GM21515 (cell line): ENCODE measurements around the gene BLOC1S2.
"Not testable (repeated sequence)": the region's sequence is repeated elsewhere in the genome, so short reads cannot be mapped to it uniquely, and the experiment has no call there.

Source experiments
- ATAC-seq: cut with Tn5 transposase; IDR thresholded peaks from one replicate; pipeline ENCODE4 v1.9.1; 2021; ENCODE audit not compliant: unreplicated experiment

Gene BLOC1S2

DNA sequence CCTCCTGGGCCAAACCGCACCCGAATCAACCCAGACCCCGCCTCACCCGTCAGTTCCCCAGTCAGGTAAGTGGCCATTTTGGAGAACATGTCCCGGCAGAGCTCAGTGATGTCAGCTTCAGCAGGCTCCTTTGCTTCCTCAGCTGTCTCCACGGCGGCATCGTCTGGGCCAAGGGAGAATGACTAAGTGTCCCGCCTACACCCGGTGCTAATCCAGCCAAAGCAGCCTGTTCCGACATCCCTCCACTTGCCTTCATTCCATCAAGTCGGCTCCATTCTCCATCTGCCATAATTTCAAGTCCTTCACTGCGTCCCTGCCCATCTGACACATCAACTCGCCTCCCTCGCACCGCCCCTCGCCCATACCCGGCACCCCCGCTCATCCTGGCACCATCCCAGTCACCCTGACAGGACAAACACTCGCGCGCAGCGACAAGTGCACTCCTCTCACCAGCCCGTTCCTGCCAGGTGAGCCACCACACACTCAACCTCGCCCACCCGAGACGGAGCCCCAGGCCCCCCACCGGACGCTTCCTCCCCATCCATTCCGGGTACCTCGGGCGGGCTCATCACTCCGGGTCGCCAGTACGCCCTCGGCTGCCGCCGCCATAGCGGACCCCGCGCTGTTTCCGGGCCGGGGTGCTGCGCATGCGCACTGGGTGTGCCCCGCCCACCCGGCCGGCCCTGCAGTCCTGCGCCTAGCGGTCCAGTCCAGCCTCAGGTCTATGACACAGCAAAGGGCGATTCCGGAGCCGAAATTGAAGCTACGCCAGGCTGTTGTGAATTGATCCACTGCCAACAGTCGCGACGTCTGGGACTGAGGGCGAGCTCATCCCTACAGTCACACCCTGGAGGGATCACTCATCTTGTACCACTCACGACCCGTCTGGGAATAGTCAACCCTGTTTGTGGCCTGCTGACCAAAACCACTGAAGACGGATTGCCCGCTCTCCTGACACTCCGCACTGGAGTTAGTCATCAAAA lies at the start of gene BLOC1S2:
Gene BLOC1S2 (minus strand): TSS at position 630 of the 983 bp plus-strand sequence. CDS start 21 bp downstream, at position 609.
- ATAC-seq, result peak; percentile 80

DNA sequence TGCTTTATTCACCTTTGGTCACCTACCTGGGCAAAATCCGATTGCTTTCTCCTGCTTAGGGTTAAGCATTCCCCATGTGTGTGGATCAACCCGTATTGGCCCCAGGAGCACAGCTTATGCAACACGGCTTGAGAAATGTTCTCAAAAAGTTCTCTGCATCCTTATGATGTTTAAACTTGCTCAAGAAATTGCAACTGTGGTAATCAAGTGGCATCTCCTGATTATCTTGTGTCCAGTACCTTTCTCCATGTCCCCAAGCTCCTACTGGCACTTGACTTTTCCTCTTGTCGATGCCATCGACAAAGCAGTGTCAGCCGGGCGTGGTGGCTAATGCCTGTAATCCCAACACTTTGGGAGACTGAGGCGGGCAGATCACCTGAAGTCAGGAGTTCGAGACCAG lies 48.3 kb upstream of the BLOC1S2 start:
- no peak for ATAC-seq

DNA sequence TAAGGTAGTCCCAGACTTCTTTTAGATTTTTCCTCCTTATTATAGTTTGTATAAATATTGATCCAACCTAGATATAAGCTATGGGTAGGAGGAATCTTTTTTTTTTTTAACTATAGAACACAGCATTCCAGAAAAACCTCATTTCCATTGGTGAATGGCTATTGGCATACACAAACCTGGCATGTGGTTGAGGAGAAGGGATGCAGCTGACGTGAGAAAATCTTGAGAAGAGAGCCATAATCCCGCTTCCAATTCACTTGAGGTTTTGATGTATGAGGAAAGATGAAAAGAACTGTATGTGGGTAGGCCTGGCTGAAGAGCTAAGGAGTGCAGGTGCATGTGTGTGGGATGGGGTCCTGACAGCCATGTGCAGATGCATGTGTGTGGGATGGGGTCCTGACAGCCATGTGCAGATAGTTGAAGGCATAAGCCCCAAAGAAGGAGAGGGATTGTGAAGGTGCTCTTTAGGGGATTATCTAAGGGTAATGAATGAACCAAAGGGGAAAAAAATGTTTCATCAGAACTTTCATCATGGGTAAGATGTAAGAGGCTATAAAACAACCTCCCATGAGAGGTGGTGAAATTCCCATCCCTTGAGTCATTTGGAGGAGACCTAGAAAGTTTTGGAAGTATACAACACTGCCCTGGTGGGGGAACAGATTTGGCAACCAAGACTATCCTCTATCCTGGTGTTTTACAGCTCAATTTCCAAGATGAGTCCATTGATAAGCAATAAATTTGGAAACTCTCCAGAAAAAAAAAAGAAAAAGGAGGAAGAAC lies 47.4 kb upstream of the BLOC1S2 start:
- no peak for ATAC-seq

DNA sequence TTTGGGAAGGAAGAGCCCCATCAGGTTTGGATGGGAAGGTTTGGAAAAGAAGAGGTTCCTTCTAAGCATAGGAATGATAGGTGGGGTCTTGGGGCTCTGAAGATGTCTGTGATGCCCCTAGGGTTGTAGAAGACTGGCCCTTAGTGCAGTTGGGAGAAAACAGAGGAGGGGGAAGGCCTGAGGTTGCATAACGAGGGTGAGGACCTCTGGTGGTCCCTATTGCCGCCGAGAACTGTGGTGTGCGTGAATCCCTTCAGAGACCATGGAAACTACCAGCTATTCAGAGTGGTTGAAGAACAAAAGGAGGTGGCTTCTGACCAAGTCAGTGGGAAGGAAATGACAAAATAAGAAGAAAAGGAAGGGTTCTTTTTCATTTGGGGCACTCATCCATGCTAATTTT lies 46.6 kb upstream of the BLOC1S2 start:
- no peak for ATAC-seq

DNA sequence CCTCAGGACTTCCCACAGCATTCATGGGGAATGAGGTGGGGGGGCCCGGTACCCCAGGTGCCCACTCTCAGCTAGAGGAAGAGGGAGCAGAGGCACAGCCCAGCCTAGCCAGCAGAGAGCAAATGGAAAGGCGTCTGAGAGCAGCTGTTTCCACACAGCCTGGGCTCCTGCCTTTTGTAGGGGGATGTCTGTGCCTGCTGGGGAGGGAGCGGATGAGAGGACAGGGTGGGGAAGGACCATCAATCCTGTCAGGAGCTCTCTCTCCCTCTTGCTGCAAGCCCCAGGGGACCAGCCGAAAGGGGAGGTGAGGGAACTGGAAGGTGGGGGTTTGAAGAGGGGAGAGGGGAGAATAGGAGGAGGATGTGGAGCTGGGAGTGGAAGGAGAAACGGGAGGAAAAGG lies 43.6 kb upstream of the BLOC1S2 start, which contains the start of gene PKD2L1:
Gene PKD2L1 (minus strand): TSS at position 150 of the 400 bp plus-strand sequence. CDS start 125 bp downstream, at position 25.
- no peak for ATAC-seq

DNA sequence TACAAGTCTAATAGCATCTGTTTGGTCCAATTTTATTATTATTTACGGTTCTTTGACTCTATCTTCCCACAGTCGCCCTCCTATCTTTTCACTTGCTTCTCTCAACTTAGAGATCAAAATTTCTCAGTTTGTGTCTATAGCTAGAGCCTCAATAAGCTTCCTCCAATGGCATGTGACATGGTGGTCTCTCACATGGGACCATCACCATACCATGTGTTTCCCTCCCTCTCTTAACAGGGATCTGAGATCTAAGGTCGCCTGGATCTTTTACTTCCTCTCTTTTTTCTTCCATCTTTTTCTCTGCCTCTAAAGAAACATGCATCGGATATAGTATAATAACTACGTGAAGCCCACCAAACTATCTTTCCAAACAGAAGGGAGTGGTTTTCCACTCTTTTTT lies 41.7 kb upstream of the BLOC1S2 start:
- no peak for ATAC-seq

DNA sequence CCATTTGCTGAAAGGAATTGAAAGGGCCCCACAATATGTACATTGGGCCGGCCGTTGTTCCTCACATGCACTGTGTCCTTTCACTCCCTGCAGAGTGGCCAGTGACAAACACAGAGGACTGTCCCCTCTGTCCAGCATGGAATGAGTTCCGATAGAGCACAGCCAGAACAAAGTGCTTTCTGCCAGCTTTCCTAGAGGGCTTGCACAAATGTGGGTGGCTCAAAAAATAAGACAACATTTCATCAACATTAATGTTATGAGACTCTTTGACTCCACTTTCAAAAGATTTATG lies 41.2 kb upstream of the BLOC1S2 start:
- ATAC-seq, result no peak

DNA sequence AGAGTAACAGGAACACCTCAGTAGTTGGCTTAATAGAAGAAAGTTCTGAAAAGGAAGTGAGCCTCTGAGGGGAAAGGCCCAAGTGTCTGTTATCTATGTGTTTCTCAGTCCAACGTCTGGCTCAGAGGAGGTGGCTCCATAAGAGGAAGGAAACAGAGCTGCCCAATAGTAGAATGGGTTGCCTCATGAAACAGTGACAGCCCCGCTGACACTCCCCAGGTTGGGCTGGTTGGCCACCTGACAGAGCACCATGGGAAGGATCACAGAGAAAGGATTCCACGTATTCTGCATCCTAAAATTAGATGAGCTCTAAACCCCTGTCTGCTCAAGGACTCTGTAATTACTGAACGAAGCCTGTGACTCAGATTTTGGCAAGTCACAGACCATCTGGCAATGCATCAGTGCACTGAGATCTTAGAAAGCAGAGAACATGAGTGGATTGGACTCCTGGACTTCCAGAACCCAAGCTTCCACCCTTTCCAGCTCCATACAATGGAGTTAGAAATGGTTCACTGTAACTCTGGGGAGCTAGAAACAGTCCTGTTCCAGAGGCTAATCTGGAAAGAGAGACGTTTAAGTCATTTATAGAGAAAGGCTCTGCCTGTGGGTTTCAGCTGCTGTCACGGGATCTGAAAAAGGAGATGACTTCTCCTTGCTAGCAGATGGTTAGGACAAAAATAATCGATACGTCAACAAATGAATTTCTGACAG lies 40.7 kb upstream of the BLOC1S2 start:
- ATAC-seq, result peak; percentile 98

DNA sequence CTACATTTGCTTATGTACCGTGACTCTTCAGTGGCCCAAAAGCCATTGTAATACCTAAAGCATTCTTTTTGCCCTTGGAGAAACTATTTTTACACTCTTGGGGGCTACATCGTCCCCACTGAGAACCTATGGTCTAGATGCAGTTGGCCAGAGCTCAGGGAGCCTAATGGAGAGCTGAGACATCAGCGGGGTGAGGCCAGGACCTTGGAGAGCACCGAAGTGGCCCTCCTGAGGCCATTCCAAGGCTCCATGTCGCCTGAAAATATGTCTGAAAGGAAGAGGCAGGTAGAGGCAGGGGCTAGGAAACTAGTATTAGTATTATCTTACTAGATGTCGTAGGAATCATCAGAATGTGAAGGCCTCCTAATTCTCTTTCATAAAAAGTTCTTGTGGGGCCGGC lies 38.7 kb upstream of the BLOC1S2 start:
- ATAC-seq, result no peak

DNA sequence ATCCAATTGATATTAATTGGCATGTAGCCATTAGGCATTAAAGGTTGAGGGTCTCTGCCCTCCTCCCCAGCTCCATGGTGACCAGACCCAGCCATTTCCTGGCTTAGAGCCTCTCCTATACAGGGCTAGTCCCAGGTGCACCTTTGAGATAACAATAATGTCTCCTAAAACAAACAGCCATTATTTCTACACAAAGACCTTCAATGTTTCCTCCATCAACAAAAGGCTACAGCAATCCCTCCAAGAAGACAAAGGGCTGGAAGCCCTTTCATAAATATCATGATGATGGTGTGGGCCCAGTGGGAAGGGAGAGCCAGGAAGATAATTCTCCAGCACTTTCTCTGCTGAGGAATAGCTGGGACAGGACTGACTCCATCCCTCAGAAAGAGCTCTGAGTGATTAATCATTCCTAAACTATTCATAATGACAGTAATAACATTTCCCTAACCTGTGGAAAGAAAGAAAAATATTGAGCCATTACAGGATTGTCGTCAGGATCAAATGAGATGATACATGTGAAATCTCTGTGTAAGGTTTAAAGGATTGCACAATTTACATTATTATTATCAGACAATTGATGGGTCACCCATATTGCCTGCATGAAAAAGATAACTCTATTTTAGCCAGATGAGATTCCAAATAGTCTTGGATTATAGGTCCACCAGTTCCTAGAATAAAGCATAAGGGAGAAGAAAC lies 33.4 kb upstream of the BLOC1S2 start:
- ATAC-seq, result no peak

DNA sequence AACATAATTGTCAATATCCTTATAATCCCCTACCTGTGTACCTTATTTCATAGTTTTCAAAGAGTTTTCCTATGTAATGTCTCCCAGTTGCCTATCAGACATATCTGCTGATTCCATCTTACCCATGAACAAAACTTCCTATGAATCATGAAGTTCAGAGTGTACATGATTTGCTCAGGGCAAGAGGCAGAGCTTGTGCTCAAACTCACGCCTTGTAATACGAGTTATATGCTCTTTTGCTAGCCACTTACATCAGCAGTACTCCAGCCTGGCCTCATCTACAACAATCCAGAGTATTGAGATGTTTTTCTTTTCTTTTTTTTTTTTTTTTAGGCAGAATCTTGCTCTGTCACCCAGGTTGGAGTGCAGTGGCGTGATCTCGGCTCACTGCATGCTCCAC lies 31.7 kb upstream of the BLOC1S2 start:
- no peak for ATAC-seq

DNA sequence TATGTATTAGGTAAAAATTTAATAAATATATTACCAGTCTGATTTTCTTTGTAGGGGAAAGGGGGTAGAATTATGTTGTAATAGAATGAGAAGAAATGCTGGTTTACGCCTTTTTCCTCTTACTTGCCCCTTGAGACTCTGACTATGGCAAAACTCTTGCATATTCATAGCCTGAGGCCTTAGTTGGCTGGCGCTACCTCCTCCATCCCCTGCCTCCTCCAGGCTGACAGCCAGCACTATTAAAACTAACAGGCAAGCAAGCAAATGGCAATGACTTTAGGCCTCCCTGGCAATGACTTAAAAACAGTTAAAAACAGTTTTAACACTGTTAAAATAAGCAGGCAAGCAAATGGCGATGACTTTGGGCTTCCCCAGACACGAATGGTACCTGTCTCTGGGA lies 29.1 kb upstream of the BLOC1S2 start:
- ATAC-seq, result no peak

DNA sequence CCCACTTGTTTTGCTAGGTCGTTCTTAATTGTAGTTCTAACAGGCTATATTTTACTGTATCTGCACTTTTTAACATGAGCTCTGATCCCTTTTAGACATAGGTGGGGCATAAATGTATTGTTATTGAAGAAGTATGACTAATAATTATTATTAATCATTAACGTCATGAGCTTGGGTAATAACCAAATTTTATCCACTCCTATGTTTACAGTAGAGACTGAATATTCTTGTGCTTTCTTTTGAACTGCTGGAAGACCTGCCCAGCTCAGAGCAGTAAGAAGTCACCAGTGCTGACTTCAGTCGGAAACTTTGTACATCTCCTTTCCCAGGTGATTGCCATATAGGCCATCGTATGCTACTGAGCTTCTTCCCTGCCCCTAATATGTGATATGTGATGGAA lies 24.8 kb upstream of the BLOC1S2 start:
- no peak for ATAC-seq

DNA sequence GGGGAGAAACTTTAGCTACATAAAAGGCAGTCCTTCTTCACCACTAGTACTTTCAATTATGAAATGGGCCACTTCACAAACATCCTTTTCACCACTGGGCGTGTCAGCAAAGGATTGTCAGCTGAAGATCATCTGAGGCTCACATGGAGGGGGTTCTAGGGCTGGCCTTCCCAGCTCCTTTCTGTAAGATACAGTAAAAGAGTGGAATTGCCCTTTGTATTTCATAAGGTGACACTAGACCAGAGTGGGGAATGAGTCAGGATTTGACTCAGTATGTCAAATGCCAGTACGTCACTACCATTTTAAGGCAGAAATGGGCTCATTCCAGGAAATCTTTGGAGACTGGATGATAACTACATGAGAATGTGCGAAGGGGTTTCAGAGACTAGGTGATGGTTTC lies 21.2 kb upstream of the BLOC1S2 start:
- ATAC-seq, result no peak

DNA sequence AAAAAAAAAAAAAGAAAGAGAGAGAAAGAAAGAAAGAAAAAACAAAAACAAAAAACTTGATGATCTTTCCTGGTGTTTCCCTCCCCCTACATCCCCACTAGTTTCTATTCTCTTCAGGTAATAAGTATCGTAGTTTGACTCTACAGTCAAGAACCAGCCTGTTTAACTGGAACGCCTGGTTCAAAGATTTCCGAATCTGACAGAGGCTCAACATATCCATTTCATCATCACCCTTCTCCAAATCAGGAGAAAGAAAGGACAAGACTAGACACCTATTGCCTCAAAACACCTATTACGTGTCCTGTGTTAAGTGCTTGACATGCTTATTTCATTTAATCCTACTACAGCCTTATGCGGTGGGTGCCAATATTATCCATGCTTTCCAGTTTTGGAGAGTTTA lies 20.4 kb upstream of the BLOC1S2 start:
- ATAC-seq, result no peak

DNA sequence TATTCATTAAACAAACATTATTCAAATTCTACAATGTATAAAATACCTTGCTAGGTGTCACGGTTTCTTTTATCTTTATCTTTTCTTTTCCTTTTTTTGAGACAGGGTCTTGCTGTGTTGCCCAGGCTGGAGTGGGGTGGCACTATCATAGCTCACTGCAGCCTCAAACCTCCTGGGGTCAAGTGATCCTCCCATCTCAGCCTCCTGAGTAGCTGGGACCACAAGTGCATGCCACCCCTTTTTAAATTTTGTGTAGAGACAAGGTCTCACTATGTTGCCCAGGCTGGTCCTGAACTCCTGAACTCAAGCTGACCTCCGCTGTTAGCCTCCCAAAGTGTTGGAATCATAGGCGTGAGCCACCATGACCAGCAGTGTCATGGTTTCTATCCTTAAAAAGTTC lies 17.9 kb upstream of the BLOC1S2 start:
- ATAC-seq, result no peak

DNA sequence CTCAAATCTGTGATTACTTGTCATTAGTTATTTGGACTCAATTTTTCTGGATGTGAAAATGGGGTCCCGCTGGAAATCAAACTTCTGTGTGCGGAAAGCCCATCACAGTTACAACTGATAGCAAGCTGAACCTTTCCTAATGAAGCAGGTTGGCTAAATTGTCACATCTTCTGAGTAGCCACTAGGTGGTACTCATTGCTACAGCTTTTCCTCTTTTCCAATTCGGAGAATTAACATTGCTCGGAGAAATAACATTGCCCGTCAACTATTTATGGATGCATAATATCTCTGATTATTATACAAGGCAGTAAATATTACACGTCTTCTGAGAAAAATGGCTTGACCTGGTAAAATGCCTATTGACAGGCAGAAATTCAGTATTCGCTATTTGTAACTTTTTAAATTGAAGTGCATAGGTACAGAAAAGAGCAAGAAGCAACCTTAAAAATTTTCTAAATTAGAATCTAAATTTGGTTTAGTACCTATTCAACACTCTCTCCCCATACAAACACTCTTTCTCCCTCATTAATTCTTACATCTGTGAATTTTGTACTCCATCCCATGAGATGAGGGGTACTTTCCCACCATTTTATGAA lies 17.3 kb upstream of the BLOC1S2 start:
- ATAC-seq, result no peak

DNA sequence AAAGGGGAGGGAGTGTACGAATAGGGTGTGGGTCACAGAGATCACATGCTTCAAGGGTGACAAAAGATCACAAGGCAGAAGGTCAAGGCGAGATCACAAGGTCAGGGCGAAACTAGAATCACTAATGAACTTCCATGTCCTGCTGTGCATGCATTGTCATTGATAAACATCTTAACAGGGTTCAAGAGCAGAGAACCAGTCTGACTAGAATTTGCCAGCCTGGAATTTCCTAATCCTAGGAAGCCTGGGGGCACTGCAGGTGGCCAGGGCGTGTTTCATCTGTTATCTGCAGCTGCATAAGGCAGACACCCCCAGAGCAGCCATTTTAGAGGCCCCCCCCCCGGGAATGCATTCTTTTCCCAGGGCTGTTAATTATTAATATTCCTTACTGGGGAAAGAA lies 14.6 kb upstream of the BLOC1S2 start:
- not testable (repeated sequence) for ATAC-seq

DNA sequence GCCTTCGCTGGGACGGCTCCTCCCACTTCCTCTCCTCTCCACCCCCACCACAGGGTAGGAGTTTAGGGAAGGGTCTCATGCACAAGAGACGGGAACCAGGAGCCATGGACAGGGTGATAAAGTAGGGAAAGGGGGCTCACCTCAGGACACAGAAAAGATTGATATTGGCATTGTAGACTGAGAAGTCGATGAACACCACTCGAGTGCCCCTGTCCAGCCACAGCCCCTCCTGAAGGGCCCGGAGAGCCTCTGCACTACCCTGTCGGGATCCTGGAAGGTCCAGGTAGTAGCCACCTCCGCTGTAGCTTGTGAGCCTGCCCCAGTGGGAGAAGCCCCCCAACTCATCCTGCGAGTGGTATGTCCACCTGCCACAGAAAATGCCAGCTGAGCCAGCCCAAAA lies 10.8 kb upstream of the BLOC1S2 start:
- ATAC-seq, result no peak

DNA sequence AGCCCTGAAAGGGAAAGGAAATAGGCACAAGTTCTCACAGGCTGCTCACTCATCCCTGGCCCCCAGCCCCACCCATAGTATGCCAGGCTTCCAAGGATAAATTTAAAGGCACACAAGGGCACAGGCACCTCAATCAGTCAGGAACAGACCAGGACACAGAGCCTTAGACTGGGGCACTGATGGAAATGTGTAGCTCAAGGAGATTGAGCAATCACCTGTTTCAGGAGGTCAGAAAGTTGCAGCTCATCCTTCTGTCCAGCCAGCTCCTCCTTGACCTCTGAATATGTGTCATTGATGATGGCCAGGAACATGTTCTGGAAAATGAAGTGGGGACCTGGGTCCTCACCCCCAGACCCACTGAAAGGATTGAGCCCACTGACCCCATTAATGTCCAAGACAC lies 6.6 kb upstream of the BLOC1S2 start:
- no peak for ATAC-seq
